NB4 (cell line): ENCODE measurements around the gene ABCA6.

Experiments used
- CTCF ChIP-seq: IDR thresholded peaks from one replicate; pipeline ENCODE4 v1.5.1; 2012; ENCODE audit warnings: low read depth, low read length
- POLR2A ChIP-seq: IDR thresholded peaks from 2 replicates; pipeline ENCODE4 v1.6.1; 2011; ENCODE audit warnings: mild to moderate bottlenecking; ENCODE audit not compliant: insufficient read length; ENCODE audit errors: extremely low read depth

GRCh38 chr17:69093279-69093789 lies 48.4 kb downstream of the ABCA6 start:
- TF ChIP-seq CTCF (no peak), POLR2A (no peak)
